Measurements from ENCODE around the gene ATF3.

Gene ATF3

GRCh38 chr1:212584092-212584886, 24.3 kb upstream of the ATF3 start:
- H3K4me3 ChIP-seq (ENCODE audit: low read depth, low read length), result no peak overlapping the region
- H3K27me3 ChIP-seq, result no peaks in the 10 kb centered on the region
- no peaks in the 10 kb centered on the region for H3K9me3 ChIP-seq
- H3K36me3 ChIP-seq, result no peaks in the 10 kb centered on the region
- no peak for DNase-seq
- no peak for TF ChIP-seq CTCF (IDR thresholded peaks at IDR 0.05; ENCODE audit: low read depth, low read length)
- no peaks in the 10 kb centered on the region for H3K4me1 ChIP-seq

- no peaks in the 10 kb centered on the region for H3K4me1 ChIP-seq
- H3K4me3 ChIP-seq (ENCODE audit: low read depth, low read length), result no peak overlapping the region
- no peaks in the 10 kb centered on the region for H3K36me3 ChIP-seq
- no peaks in the 10 kb centered on the region for H3K27me3 ChIP-seq
- TF ChIP-seq CTCF (IDR thresholded peaks at IDR 0.05; ENCODE audit: low read depth, low read length), result no peak
- no peak for DNase-seq
- H3K9me3 ChIP-seq, result no peaks in the 10 kb centered on the region
Measured at GRCh38 chr1:212585210-212585609, 23.4 kb upstream of the ATF3 start.

GRCh38 chr1:212586206-212587015, 22.1 kb upstream of the ATF3 start:
- no peaks in the 10 kb centered on the region for H3K27me3 ChIP-seq
- DNase-seq, result no peak
- H3K4me1 ChIP-seq, result no peaks in the 10 kb centered on the region
- H3K9me3 ChIP-seq, result no peaks in the 10 kb centered on the region
- no peak for TF ChIP-seq CTCF (IDR thresholded peaks at IDR 0.05; ENCODE audit: low read depth, low read length)
- H3K36me3 ChIP-seq, result no peaks in the 10 kb centered on the region
- H3K4me3 ChIP-seq (ENCODE audit: low read depth, low read length), result no peak overlapping the region

DNA sequence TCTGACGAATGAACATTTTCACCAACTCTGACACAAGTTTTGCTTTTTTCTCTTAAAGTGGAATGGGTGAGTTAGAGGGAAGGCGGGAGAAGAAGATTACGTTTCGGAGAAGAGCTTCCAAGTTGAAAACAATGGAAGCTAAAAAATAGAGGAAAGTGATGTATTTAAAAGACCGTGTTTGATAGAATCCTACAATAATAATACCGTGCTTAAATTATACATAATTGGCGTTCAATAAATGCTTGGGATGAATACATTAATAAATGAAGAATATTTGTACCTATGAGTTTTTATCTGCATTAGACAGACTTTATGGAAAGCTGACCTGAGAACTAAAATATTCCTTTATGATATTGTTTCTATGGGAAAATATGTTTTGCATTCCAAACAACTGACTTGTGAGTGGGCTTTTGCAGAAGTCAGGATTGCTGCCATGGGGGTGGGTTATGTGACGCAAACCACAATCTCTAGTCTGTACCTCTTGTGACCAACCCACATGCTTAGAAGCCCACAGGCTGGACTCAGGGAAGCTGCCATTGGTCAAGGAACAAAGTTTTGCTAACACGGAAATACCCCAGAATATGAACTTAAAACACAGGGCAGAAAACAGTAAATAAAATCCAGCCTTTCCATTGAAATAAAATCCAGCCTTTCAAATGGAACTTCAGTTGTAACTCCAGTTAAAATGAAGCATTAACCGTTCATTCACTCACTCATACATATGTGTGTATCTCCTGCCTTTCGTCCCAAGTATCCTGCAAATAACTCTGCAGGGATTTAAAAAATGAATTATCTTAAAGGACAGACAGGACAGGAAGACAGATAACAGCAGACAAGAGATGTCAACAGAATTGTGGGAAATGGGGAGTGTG, 21.3 kb upstream of the ATF3 start:
- H3K9me3 ChIP-seq, result no peaks in the 10 kb centered on the region
- peak overlapping the region; percentile 20; the same call in 1 of the 2 replicates for H3K4me3 ChIP-seq (ENCODE audit: low read depth, low read length)
- H3K4me1 ChIP-seq, result no peaks in the 10 kb centered on the region
- TF ChIP-seq CTCF (IDR thresholded peaks at IDR 0.05; ENCODE audit: low read depth, low read length), result no peak
- no peaks in the 10 kb centered on the region for H3K27me3 ChIP-seq
- H3K36me3 ChIP-seq, result no peaks in the 10 kb centered on the region
- DNase-seq, result no peak

- no peaks in the 10 kb centered on the region for H3K27me3 ChIP-seq
- H3K4me1 ChIP-seq, result no peaks in the 10 kb centered on the region
- 0 out of 2 replicates have a peak, but pooled peaks have one; percentile 9 for TF ChIP-seq CTCF (IDR thresholded peaks at IDR 0.05; ENCODE audit: low read depth, low read length)
- DNase-seq, result no peak
- no peaks in the 10 kb centered on the region for H3K9me3 ChIP-seq
- H3K4me3 ChIP-seq (ENCODE audit: low read depth, low read length), result peak overlapping the region; percentile 20; the same call in 1 of the 2 replicates
- no peaks in the 10 kb centered on the region for H3K36me3 ChIP-seq
Measured at GRCh38 chr1:212587888-212588510, 20.6 kb upstream of the ATF3 start.

Measured in BE2C (cell line).